ENCODE data around the gene KPNA4. TPM values are rescaled to one million over a fixed set of nuclear protein-coding genes. Genes with fewer than 3 reads are reported as not detected.
"Not testable (repeated sequence)": the region's sequence is repeated elsewhere in the genome, so short reads cannot be mapped to it uniquely, and the experiment has no call there.

KPNA4 gene
- total RNA-seq, 4 donors from 2014 or later = 13.8 to 29.7 (median 22.7) TPM

GRCh38 chr3:160608870-160609269 is 43.5 kb upstream of the KPNA4 start:
- TF ChIP-seq POLR2A (IDR thresholded peaks at IDR 0.05) (no peak), CTCF (IDR thresholded peaks at IDR 0.05) (no peak), EP300 (IDR thresholded peaks at IDR 0.05; ENCODE audit: low read depth) (no peak), POLR2AphosphoS5 (IDR thresholded peaks at IDR 0.05) (no peak)
- no peaks in the 10 kb centered on the region for H3K27me3 ChIP-seq
- DNase-seq = no peak
- intact Hi-C loops (cut with DNase I; ENCODE audit: low total_unique reads) = no loop called here
- in situ Hi-C loops (cut with MboI; ENCODE audit: low pct_ligation_motif_present in 1 of 4, low pct_unique_long_range_greater_than_20kb in 1 of 4, low sequenced_read_pairs in 3 of 4) = no loop called here
- H3K9me3 ChIP-seq = no peaks in the 10 kb centered on the region
- H3K4me1 ChIP-seq = no peaks in the 10 kb centered on the region
- no peaks in the 10 kb centered on the region for H3K36me3 ChIP-seq
- WGBS, 2 donors (ENCODE audit: low coverage in 1 of 2) = 36 to 47% methylated on average over 2 of the region's 2 CpGs
- no peak overlapping the region for H3K4me3 ChIP-seq
- H3K27ac ChIP-seq = no peak overlapping the region

- Histone ChIP-seq H3K27ac (no peak overlapping the region), H3K4me1 (no peaks in the 10 kb centered on the region), H3K9me3 (no peaks in the 10 kb centered on the region), H3K4me3 (no peak overlapping the region), H3K36me3 (no peaks in the 10 kb centered on the region), H3K27me3 (no peaks in the 10 kb centered on the region)
- in situ Hi-C loops (cut with MboI; ENCODE audit: low pct_ligation_motif_present in 1 of 4, low pct_unique_long_range_greater_than_20kb in 1 of 4, low sequenced_read_pairs in 3 of 4) = no loop called here
- intact Hi-C loops (cut with DNase I; ENCODE audit: low total_unique reads) = no loop called here
- no peak for TF ChIP-seq POLR2AphosphoS5 (IDR thresholded peaks at IDR 0.05)
- TF ChIP-seq POLR2A (IDR thresholded peaks at IDR 0.05) = no peak
- TF ChIP-seq EP300 (IDR thresholded peaks at IDR 0.05; ENCODE audit: low read depth) = no peak
- no peak for TF ChIP-seq CTCF (IDR thresholded peaks at IDR 0.05)
- WGBS, 2 donors (ENCODE audit: low coverage in 1 of 2) = 76 to 80% methylated on average over 3 of the region's 3 CpGs
- DNase-seq = no peak
Observed at GRCh38 chr3:160607826-160608225, 42.5 kb upstream of the KPNA4 start.

GRCh38 chr3:160605315-160605714 is 39.9 kb upstream of the KPNA4 start:
- no peaks in the 10 kb centered on the region for H3K4me1 ChIP-seq
- H3K4me3 ChIP-seq = no peak overlapping the region
- H3K27me3 ChIP-seq = no peaks in the 10 kb centered on the region
- H3K36me3 ChIP-seq = no peaks in the 10 kb centered on the region
- TF ChIP-seq CTCF (IDR thresholded peaks at IDR 0.05) = no peak
- TF ChIP-seq EP300 (IDR thresholded peaks at IDR 0.05; ENCODE audit: low read depth) = no peak
- TF ChIP-seq POLR2A (IDR thresholded peaks at IDR 0.05) = no peak
- no peak for TF ChIP-seq POLR2AphosphoS5 (IDR thresholded peaks at IDR 0.05)
- intact Hi-C loops (cut with DNase I; ENCODE audit: low total_unique reads) (no loop called here), in situ Hi-C loops (cut with MboI; ENCODE audit: low pct_ligation_motif_present in 1 of 4, low pct_unique_long_range_greater_than_20kb in 1 of 4, low sequenced_read_pairs in 3 of 4) (no loop called here)
- DNase-seq = no peak
- no peaks in the 10 kb centered on the region for H3K9me3 ChIP-seq
- no peak overlapping the region for H3K27ac ChIP-seq

GRCh38 chr3:160603845-160604244 is 38.5 kb upstream of the KPNA4 start:
- in situ Hi-C loops (cut with MboI; ENCODE audit: low pct_ligation_motif_present in 1 of 4, low pct_unique_long_range_greater_than_20kb in 1 of 4, low sequenced_read_pairs in 3 of 4); H3K27me3 ChIP-seq; DNase-seq; intact Hi-C loops (cut with DNase I; ENCODE audit: low total_unique reads); H3K9me3 ChIP-seq; H3K27ac ChIP-seq; H3K4me3 ChIP-seq; H3K36me3 ChIP-seq; H3K4me1 ChIP-seq: not testable (repeated sequence)
- WGBS, 2 donors (ENCODE audit: low coverage in 1 of 2) = 85% methylated on average over 3 of the region's 3 CpGs

GRCh38 chr3:160602259-160602658 is 36.9 kb upstream of the KPNA4 start:
- Histone ChIP-seq H3K4me3 (no peak overlapping the region), H3K36me3 (no peaks in the 10 kb centered on the region), H3K27me3 (no peaks in the 10 kb centered on the region), H3K27ac (no peak overlapping the region), H3K9me3 (no peaks in the 10 kb centered on the region), H3K4me1 (no peaks in the 10 kb centered on the region)
- in situ Hi-C loops (cut with MboI; ENCODE audit: low pct_ligation_motif_present in 1 of 4, low pct_unique_long_range_greater_than_20kb in 1 of 4, low sequenced_read_pairs in 3 of 4) (no loop called here), intact Hi-C loops (cut with DNase I; ENCODE audit: low total_unique reads) (no loop called here)
- no peak for TF ChIP-seq CTCF (IDR thresholded peaks at IDR 0.05)
- TF ChIP-seq POLR2A (IDR thresholded peaks at IDR 0.05) = no peak
- TF ChIP-seq EP300 (IDR thresholded peaks at IDR 0.05; ENCODE audit: low read depth) = no peak
- TF ChIP-seq POLR2AphosphoS5 (IDR thresholded peaks at IDR 0.05) = no peak
- no peak for DNase-seq
